K562 treated with DMSO at 1 percent for 48 hours (cell line): ENCODE results near the gene GNPDA1. TPM values are rescaled to one million over a fixed set of nuclear protein-coding genes. Genes with fewer than 3 reads are reported as not detected.

ENCODE experiments used
- total RNA-seq: library from RNA; unstranded; fragments of 300-600 nt; gene quantifications from 2 replicates; pipeline ENCODE4 v1.2.3, GENCODE V29; 2022; ENCODE audit warnings: low replicate concordance; ENCODE audit errors: extremely low read depth

The GNPDA1 gene
- not detected in 2 replicates for total RNA-seq

GRCh38 chr5:142012792-142013388, at the start of gene GNPDA1:
Gene GNPDA1, minus strand, starts transcription at chr5:142013027. Its CDS starts 992 bp downstream, at chr5:142012035.

DNA sequence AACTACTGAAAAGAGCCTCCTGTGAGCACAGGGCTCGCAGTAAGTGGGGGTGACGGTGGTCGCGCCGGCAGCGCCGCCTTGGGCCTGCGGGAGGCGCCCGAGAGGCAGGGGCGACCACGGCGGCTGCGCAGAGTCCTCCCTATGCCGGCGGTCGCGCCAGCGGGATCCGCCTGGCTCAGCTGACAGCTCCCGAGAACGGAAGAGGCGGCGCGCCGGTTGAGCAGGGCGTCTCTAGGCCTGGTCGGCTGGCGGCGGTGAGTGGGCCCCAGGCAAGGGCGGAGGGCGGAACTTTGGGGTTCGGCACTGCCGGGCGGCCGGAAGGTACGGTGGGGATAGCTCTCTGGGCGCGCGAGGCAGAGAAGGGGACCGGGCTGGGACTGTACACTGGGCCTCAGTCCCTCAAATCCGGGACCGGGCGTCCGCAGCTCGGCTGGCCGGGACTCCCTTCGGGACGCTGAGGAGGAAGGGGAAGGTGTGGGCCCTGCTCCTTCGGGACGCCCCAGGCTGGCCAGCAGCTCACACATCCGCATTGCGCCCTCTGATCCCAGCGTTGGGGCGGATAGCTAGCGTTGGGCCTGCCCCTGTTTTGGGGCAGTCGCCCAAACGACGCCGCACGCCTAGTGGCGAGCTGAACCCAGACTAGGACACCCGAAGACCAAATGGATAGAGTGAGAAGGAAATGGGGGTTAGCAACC, 43.8 kb downstream of the GNPDA1 start, which contains the start of gene RNF14:
RNF14 (plus strand) TSS at position 192 of the 695 bp plus-strand sequence. CDS start 4,484 bp downstream, outside the sequence.

GRCh38 chr5:141958113-141958512, 54.7 kb downstream of the GNPDA1 start, which contains the start of gene PCDH12:
Gene PCDH12, minus strand, starts transcription at chr5:141958202. Its CDS starts 351 bp downstream, at chr5:141957851.

Other genes starting within 250 kb of the GNPDA1 start
- not detected in 2 replicates for gene PCDH1, start 134.6 kb downstream of the GNPDA1 start, total RNA-seq
- not detected in 2 replicates for gene DELE1, start 89.2 kb downstream of the GNPDA1 start, total RNA-seq
- gene PCDH12, start 54.8 kb downstream of the GNPDA1 start, total RNA-seq, result not detected in 2 replicates
- not detected in 2 replicates for gene RNF14, start 43.9 kb downstream of the GNPDA1 start, total RNA-seq
- gene NDFIP1, start 95.8 kb upstream of the GNPDA1 start, total RNA-seq, result not detected in 2 replicates